Middle frontal gyrus (tissue), 1 donor: Measurements from ENCODE around the gene DHRSX.
"Not testable (repeated sequence)": the region's sequence is repeated elsewhere in the genome, so short reads cannot be mapped to it uniquely, and the experiment has no call there.

Experiments used
- DNase-seq: peaks from one replicate; pipeline ENCODE4 v3.0.0-alpha.2; 2015; ENCODE audit warnings: low spot score; ENCODE audit errors: extremely low spot score

The DHRSX gene

GRCh38 chrX:2477313-2477712 lies 23.5 kb downstream of the DHRSX start:
- DNase-seq, result not testable (repeated sequence)

DNA sequence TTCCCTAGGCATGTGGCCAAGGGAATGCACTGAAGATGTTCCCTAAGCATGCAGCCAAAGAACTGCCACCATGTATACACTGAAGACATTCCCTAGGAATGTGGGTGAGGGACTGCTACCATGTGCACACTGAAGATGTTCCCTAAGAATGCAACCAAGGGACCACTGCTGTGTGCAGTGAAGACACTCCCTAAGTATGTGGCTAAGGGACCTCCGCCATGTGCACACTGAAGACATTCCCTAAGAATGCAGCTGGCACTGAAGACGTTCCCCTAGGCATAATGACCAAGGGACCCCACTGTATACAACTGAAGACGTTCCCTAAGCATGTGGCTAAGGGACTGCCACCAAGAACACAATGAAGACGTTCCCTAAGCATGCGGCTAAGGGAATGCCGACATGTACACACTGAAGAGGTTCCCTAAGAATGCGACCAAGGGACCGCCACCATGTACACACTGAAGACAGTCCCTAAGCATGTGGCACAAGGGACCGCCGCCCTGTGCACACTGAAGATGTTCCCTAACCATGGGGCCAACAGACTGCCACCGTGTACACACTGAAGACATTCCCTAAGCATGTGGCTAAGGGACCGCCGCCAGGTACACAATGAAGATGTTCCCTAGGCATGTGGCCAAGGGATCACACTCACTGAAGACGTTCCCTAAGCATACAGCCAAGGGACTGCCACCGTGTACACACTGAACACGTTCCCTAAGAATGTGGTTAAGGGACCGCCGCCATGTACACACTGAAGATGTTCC lies 25.6 kb downstream of the DHRSX start:
- DNase-seq, result no peak

DNA sequence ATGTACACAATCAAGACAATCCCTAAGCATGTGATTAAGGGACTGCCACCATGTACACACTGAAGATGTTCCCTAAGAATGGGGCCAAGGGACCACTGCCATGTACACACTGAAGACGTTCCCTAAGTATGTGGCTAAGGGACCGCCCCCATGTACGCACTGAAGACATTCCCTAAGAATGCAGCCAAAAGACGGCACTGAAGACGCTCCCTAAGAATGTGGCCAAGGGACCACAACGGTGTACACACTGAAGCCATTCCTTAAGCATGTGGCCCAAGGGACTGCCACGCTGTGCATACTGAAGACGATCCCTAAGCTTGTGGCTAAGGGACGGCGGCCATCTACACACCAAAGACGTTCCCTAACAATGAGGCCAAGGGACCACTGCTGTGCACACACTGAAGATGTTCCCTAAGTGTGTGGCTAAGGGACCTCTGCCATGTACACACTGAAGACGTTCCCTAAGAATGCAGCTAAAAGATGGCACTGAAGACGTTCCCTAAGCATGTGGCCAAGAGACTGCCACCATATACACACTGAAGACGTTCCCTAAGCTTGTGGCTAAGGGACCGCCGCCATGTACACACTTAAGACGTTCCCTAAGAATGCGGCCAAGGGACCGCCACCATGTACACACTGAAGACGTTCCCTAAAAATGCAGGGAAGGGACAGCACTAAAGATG lies 26.4 kb downstream of the DHRSX start:
- DNase-seq, result no peak

DNA sequence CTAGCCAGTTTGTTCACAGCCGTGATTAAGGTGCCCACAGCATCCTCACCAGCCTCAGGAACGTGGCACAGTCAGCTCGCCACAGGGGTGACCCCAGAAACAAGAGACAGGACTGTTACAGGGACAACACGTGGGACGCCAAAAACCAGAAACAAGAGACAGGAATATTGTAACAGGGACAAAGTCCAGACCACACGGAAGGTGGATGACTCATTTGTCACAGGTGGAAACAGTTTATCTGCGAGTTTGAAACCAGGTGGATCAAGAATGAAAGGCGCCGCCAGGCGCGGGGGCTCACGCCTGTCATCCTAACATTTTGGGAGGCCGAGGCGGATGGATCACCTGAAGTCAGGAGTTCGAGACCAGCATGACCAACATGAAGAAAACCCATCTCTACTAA lies 27.7 kb downstream of the DHRSX start:
- DNase-seq, result not testable (repeated sequence)

DNA sequence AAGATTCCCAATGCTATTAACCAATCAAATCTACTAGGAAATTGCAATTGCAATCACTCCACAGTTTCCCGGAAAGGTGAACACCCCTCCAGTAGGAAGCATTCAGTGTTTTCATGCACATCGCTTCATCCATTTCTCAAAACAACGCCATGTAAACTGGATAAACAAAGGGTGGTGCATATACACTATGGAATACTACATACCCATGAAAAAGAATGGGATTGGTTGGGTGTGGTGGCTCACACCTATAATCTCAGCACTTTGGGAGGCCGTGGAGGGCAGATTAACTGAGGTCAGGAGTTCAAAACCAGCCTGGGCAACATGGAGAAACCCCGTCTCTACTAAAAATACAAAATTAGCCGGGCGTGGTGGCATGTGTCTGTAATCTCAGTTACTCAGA lies 29.1 kb downstream of the DHRSX start:
- no peak for DNase-seq

DNA sequence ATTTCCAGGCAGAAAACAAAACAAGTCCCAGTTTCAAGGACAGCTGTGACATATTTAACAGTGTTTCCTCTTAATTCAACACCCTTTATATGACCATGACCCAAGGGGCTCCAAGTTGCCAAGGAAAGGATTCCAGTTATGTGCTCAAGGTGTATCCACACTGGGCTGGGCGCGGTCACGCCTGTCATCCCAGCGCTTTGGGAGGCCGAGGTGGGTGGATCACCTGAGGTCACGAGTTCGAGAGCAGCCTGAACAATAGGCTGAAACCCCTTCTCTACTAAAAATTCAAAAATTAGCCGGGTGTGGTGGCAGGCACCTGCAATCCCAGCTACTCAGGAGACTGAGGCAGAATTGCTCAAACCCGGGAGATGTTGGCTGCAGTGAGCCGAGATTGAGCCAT lies 29.6 kb downstream of the DHRSX start:
- DNase-seq, result not testable (repeated sequence)

DNA sequence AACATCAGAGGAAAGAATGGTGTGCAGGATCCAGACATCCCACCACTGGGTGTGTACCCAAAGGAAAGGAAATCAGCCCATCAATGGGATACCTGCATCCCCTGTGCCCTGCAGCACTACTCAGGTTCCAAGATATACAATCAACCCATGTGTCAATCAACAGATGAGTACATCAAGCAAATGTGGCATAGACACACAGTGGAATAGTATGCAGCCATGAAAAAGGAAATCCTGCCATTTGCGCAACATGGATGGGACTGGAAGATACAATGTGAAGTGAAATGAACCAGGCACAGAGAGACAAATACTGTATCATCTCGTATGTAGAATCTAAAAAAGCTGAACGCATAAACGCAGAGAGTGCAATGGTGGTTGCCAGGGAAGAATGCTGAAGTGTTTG lies 30.9 kb downstream of the DHRSX start:
- DNase-seq, result not testable (repeated sequence)

DNA sequence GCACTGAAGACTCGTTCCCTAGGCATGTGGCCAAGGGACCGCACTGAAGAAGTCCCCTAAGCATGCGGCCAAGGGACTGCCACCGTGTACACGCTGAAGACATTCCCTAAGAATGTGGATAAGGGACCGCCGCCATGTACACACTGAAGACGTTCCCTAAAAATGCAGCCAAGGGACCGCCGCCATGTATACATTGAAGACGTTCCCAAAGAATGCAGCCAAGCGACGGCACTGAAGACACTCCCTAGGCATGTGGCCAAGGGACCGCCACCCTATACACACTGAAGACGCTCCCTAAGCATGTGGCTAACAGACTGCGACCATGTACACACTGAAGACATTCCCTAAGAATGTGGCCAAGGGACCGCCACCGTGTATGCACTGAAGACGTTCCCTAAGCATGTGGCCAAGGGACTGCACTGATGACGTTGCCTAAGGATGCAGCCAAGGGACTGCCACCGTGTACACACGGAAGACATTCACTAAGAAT lies 31.5 kb downstream of the DHRSX start:
- DNase-seq, result no peak

GRCh38 chrX:2468261-2469195 lies 32.2 kb downstream of the DHRSX start:
- no peak for DNase-seq

- DNase-seq, result no peak
Observed at GRCh38 chrX:2466876-2467656, 33.7 kb downstream of the DHRSX start.

GRCh38 chrX:2464677-2465166 lies 36.1 kb downstream of the DHRSX start:
- DNase-seq, result no peak

- no peak for DNase-seq
Observed at GRCh38 chrX:2463973-2464676, 36.7 kb downstream of the DHRSX start.

DNA sequence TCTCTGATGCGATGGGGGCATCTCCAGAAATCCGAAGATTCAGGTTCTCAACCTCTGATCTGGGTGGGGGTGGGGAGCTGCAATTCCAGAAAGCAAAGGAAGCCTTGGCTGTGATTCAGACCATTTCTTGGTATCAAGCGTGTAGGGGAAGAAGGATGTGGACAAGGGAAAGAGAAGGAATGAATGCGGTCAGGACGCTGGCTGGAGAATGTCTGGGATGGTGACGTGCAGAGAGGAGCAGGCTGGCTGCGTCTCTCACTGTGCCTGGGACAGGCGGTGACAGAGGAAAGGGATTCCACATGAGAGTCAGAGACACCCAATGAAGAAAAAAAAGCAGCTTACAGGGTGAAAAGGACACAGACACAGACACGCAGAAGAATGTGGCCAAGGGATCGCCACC lies 37.3 kb downstream of the DHRSX start:
- not testable (repeated sequence) for DNase-seq

- no peak for DNase-seq
Observed at GRCh38 chrX:2462780-2463179, 38.0 kb downstream of the DHRSX start.

- no peak for DNase-seq
Observed at GRCh38 chrX:2462074-2462473, 38.7 kb downstream of the DHRSX start.

- DNase-seq, result no peak
Observed at GRCh38 chrX:2461711-2462016, 39.1 kb downstream of the DHRSX start.

- DNase-seq, result not testable (repeated sequence)
Observed at GRCh38 chrX:2460821-2461710, 39.7 kb downstream of the DHRSX start.

DNA sequence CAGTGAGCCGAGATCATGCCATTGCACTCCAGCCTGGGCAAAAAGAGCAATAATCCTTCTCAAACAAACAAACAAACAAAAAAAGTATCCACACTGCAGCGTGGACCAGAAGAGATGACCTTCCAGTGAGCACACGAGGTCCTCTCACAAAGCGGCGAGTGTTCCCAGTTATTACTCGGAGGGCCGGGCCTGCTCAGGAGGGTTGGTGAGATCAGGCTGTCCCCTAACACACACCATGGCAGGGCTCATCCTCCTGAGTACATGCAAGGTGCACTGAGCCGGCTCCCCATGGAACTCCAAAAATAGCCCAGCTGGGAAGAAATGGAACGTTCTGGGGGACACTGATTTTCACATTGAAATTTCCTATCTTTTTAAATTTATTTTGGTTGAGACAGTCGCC lies 40.7 kb downstream of the DHRSX start:
- DNase-seq, result not testable (repeated sequence)

GRCh38 chrX:2458309-2458708 lies 42.5 kb downstream of the DHRSX start:
- DNase-seq, result no peak
